MCF 10A (cell line): Measurements from ENCODE around the gene COL4A1. TPM values are rescaled to one million over a fixed set of nuclear protein-coding genes. Genes with fewer than 3 reads are reported as not detected.
A peak's percentile ranks its signal among the peaks of the same experiment; 100 is the strongest.

Source experiments
- BruUV-seq: library from RNA; stranded (reverse); fragments of 400-500 nt; replicated peaks from 2 replicates; lab custom pipeline; 2021; lab: Mats Ljungman, UMichigan
- CTCF ChIA-PET: fragments of 300-600 bp; sonication (Branson Sonifier 250); formaldehyde crosslinking; extraction: SDS; loops from one replicate; lab custom pipeline; 2021; ENCODE audit warnings: antibody characterized with exemption, inconsistent platforms; lab: Yijun Ruan, JAX
- POLR2A ChIA-PET: fragments of 300-600, 350-650 bp; sonication (Branson Sonifier 250); formaldehyde crosslinking; extraction: SDS; loops from one replicate; lab custom pipeline; 2020; ENCODE audit warnings: antibody characterized with exemption, inconsistent platforms; lab: Yijun Ruan, JAX
- DNase-seq: peaks from one replicate; pipeline ENCODE4 v3.0.0-alpha.2; 2018; ENCODE audit not compliant: unreplicated experiment
- H3K27ac Mint-ChIP-seq: one replicate; pipeline ENCODE4 v1.8.0; 2022; ENCODE audit warnings: mild to moderate bottlenecking, low read depth, mixed read lengths; ENCODE audit not compliant: unreplicated experiment
- H3K27me3 Mint-ChIP-seq: one replicate; pipeline ENCODE4 v1.8.0; 2022; ENCODE audit warnings: mixed read lengths; ENCODE audit not compliant: insufficient read depth, unreplicated experiment
- H3K36me3 Mint-ChIP-seq: one replicate; pipeline ENCODE4 v1.8.0; 2022; ENCODE audit warnings: mild to moderate bottlenecking, moderate library complexity, mixed read lengths; ENCODE audit not compliant: insufficient read depth, unreplicated experiment
- H3K4me1 Mint-ChIP-seq: one replicate; pipeline ENCODE4 v1.8.0; 2022; ENCODE audit warnings: mixed read lengths; ENCODE audit not compliant: insufficient read depth, unreplicated experiment
- H3K4me3 Mint-ChIP-seq: one replicate; pipeline ENCODE4 v1.8.0; 2022; ENCODE audit warnings: mild to moderate bottlenecking, moderate library complexity, mixed read lengths; ENCODE audit not compliant: unreplicated experiment
- H3K9me3 Mint-ChIP-seq: one replicate; pipeline ENCODE4 v1.8.0; 2022; ENCODE audit warnings: mixed read lengths; ENCODE audit not compliant: unreplicated experiment
- intact Hi-C: fragments of 100-400 bp; cut with micrococcal nuclease; formaldehyde crosslinking; loops from 2 replicates; pipeline ENCODE4 v1.14.1; 2022
- total RNA-seq: library from RNA; stranded (reverse); gene quantifications from 2 replicates; pipeline ENCODE4 v1.2.3, GENCODE V29; 2022
- TF ChIP-seq, protein P1 (sequence below): fragments of 200-600 bp; IDR thresholded peaks from one replicate; pipeline ENCODE4 v1.8.0; 2022; ENCODE audit warnings: antibody characterized with exemption, mild to moderate bottlenecking; ENCODE audit not compliant: unreplicated experiment

Gene COL4A1
- total RNA-seq, 1 experiment from 2014 or later, result 42.1 TPM

DNA sequence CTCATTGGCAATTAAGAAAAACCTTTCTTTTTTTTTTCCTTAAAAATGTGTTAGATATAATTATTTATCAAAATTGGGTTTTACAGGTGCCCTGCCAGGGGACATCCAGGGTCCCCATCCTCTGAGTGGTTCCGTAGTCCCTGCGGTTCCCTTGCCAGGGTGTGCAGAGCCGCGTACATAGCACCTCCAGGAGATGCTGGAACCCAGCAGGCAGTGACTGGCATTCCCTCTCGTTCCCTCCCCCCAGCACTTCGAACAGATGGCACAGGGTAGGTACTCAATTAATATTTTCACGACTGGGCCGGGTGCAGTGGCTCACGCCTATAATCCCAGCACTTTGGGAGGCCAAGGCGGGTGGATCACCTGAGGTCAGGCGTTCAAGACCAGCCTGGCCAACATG lies 82.0 kb downstream of the COL4A1 start:
- ChIA-PET POLR2A (interaction anchor here (1.5 kb wide), 1 partner anchor 390 kb away, joined by 3 read pairs; the partner anchor contains the start of gene NAXD), CTCF (interaction anchor here (0.7 to 5.9 kb wide), 5 partner anchors 23 to 392 kb away, joined by 3 to 58 read pairs (median 4); no protein-coding TSS in a partner anchor)
- no peaks in the 10 kb centered on the region for H3K36me3 Mint-ChIP-seq
- TF ChIP-seq, protein P1, sequence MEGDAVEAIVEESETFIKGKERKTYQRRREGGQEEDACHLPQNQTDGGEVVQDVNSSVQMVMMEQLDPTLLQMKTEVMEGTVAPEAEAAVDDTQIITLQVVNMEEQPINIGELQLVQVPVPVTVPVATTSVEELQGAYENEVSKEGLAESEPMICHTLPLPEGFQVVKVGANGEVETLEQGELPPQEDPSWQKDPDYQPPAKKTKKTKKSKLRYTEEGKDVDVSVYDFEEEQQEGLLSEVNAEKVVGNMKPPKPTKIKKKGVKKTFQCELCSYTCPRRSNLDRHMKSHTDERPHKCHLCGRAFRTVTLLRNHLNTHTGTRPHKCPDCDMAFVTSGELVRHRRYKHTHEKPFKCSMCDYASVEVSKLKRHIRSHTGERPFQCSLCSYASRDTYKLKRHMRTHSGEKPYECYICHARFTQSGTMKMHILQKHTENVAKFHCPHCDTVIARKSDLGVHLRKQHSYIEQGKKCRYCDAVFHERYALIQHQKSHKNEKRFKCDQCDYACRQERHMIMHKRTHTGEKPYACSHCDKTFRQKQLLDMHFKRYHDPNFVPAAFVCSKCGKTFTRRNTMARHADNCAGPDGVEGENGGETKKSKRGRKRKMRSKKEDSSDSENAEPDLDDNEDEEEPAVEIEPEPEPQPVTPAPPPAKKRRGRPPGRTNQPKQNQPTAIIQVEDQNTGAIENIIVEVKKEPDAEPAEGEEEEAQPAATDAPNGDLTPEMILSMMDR, result no peak
- no TSS peak for BruUV-seq
- H3K27me3 Mint-ChIP-seq, result no peaks in the 10 kb centered on the region
- no peak for DNase-seq
- H3K4me3 Mint-ChIP-seq, result no peak overlapping the region
- H3K27ac Mint-ChIP-seq, result no peak overlapping the region
- H3K4me1 Mint-ChIP-seq, result peaks cover 5% of the 10 kb centered on the region
- intact Hi-C loops, result loop anchor here (10.0 kb wide), 1 partner anchor 370 kb away; no protein-coding TSS in a partner anchor
- H3K9me3 Mint-ChIP-seq, result no peaks in the 10 kb centered on the region

DNA sequence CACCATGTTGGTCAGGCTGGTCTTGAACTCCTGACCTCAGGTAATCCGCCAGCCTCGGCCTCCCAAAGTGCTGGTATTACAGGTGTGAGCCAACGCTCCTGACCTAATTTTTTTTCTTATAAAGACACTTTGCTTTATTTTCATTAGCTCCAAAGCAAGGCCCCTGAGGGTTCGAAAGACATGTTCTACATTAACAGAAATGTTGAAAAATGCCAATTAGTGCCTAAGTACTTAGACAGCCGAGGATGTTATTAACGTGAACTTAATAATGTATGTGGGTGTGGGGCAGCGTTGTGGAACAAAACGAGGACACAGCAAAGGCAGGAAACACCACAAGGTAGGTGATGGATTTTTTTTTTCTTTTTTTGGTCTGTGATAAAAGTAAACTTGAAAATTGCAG lies 82.4 kb downstream of the COL4A1 start:
- Mint-ChIP-seq H3K9me3 (no peaks in the 10 kb centered on the region), H3K27ac (no peak overlapping the region), H3K4me3 (no peak overlapping the region), H3K36me3 (no peaks in the 10 kb centered on the region), H3K27me3 (no peaks in the 10 kb centered on the region), H3K4me1 (peaks cover 4% of the 10 kb centered on the region)
- no TSS peak for BruUV-seq
- CTCF ChIA-PET, result interaction anchor here (0.6 to 6.2 kb wide), 8 partner anchors 14 to 392 kb away, joined by 3 to 58 read pairs (median 3); no protein-coding TSS in a partner anchor
- TF ChIP-seq, protein P1, result no peak
- DNase-seq, result no peak
- intact Hi-C loops, result loop anchor here (10.0 kb wide), 1 partner anchor 370 kb away; no protein-coding TSS in a partner anchor
- POLR2A ChIA-PET, result interaction anchor here (1.5 kb wide), 3 partner anchors 188 to 391 kb away, joined by 3 to 9 read pairs (median 3); partner anchors contain the start of gene NAXD

DNA sequence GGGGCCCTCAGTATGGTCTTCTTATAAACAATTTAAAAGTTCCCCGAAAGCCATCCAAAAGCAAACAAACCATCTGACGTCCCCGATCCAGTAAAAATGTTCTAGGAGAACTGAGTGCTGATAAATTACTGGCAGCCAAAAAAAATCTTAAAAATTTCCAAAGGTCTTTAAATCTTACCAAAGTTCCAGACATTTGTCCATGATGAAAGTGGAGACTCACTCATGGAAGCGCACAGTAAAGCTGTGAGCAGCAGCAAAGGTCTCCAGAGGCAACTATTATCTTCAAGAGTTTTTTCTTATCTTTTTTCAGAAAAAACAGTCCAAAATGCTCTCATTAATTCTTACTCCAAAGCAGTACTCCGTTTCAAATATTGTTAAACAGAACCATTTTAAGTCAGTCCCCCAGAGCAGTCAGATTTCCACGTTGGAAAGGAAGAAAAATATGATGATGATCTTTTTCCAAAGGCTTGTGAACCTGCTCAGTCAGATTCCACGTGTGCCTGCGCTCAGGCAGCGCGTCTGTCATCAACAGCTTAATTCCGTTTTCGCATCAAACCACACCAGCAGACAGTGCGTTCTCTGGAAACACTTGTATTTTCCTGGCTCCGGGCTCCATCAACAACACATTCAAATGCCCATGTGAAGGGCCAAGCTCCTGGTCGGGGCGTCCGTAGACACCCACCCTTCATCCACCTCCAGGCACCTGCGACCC lies 85.4 kb downstream of the COL4A1 start:
- CTCF ChIA-PET, result interaction anchor here (0.6 to 6.2 kb wide), 36 partner anchors 9 to 990 kb away, joined by 3 to 58 read pairs (median 4); partner anchors contain the start of genes COL4A1 and COL4A2
- POLR2A ChIA-PET, result interaction anchor here (1.0 to 1.5 kb wide), 3 partner anchors 127 to 190 kb away, joined by 3 to 9 read pairs (median 4); no protein-coding TSS in a partner anchor
- TF ChIP-seq, protein P1, result no peak
- Mint-ChIP-seq H3K27ac (peak overlapping the region; percentile 85), H3K4me1 (no peaks in the 10 kb centered on the region), H3K36me3 (no peaks in the 10 kb centered on the region), H3K4me3 (no peak overlapping the region), H3K9me3 (no peaks in the 10 kb centered on the region), H3K27me3 (no peaks in the 10 kb centered on the region)
- BruUV-seq, result no TSS peak
- no peak for DNase-seq
- intact Hi-C loops, result loop anchor here (1.0 to 10.0 kb wide), 4 partner anchors 191 to 1260 kb away; no protein-coding TSS in a partner anchor

DNA sequence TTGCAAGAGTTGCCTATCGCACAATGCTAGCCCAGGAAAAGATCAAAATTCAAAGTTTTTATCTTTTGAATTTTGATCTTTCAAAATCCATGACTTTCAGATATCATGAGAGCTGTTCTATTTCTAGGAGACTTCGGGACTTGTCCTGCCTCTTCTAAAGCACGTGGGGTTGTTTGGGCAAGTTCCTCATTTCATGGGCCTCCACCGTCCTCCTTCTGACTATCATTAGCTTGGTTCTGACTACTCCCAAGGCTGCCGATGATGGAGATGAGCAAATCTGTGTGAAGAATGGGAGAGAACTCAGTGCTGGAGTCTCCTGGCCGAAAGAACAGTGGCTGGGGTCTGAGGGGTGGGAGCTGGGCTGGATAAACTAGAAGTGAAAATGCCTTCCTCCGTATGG lies 86.5 kb downstream of the COL4A1 start:
- intact Hi-C loops, result loop anchor here (10.0 kb wide), 1 partner anchor 374 kb away; no protein-coding TSS in a partner anchor
- no peaks in the 10 kb centered on the region for H3K36me3 Mint-ChIP-seq

More for the DNA sequence above, 86.5 kb downstream of the COL4A1 start:
- ChIA-PET CTCF (interaction anchor here (0.6 to 6.2 kb wide), 12 partner anchors 12 to 662 kb away, joined by 3 to 58 read pairs (median 6); no protein-coding TSS in a partner anchor), POLR2A (interaction anchor here (0.6 to 1.5 kb wide), 5 partner anchors 123 to 571 kb away, joined by 3 to 9 read pairs (median 3); no protein-coding TSS in a partner anchor)
- TF ChIP-seq, protein P1, result no peak
- DNase-seq, result no peak
- H3K27ac Mint-ChIP-seq, result peak overlapping the region; percentile 28
- no peaks in the 10 kb centered on the region for H3K27me3 Mint-ChIP-seq
- no TSS peak for BruUV-seq
- no peaks in the 10 kb centered on the region for H3K9me3 Mint-ChIP-seq
- no peaks in the 10 kb centered on the region for H3K4me1 Mint-ChIP-seq
- H3K4me3 Mint-ChIP-seq, result no peak overlapping the region
